Kidney (tissue), 14 donors: ENCODE measurements around the gene METRN. TPM values are rescaled to one million over a fixed set of nuclear protein-coding genes. Genes with fewer than 3 reads are reported as not detected.

Source experiments
- DNase-seq, 5 donors: peaks; one replicate each; pipeline ENCODE4 v3.0.0-alpha.2; 2013 to 2020
- FAIRE-seq: peaks from 2 replicates; lab custom pipeline; 2012; peaks lifted over from hg19 to GRCh38; lab: Jason Lieb, UNC
- H3K27ac ChIP-seq, 2 donors: one replicate each; pipeline ENCODE4 v1.7.0; 2013; ENCODE audit warnings: low read depth in 2 of 2, low read length in 2 of 2, inconsistent platforms in 1 of 2
- H3K27me3 ChIP-seq: one replicate; pipeline ENCODE4 v1.7.1; 2013; ENCODE audit warnings: low read length, inconsistent platforms; ENCODE audit not compliant: control insufficient read depth, insufficient read depth
- H3K36me3 ChIP-seq, 3 donors: one replicate each; pipeline versions ENCODE4 v1.7.0 to v1.7.1; 2013; ENCODE audit warnings: low read length in 3 of 3, control low read depth in 1 of 3, inconsistent platforms in 1 of 3; ENCODE audit not compliant: insufficient read depth in 3 of 3, control insufficient read depth in 2 of 3
- H3K4me1 ChIP-seq, 3 donors: one replicate each; pipeline versions ENCODE4 v1.7.0 to v1.7.1; 2013; ENCODE audit warnings: low read length in 3 of 3, inconsistent platforms in 1 of 3, low read depth in 1 of 3; ENCODE audit not compliant: control insufficient read depth in 2 of 3, insufficient read depth in 2 of 3
- H3K4me3 ChIP-seq, 3 donors: one replicate each; pipeline versions ENCODE4 v1.7.0 to v1.8.1; 2013; ENCODE audit warnings: low read length in 3 of 3, control low read depth in 1 of 3, inconsistent platforms in 1 of 3
- H3K9ac ChIP-seq, 3 donors: one replicate each; pipeline versions ENCODE4 v1.7.0 to v1.7.1; 2013; ENCODE audit warnings: low read length in 3 of 3, control low read depth in 1 of 3, inconsistent platforms in 1 of 3
- H3K9me3 ChIP-seq, 3 donors: one replicate each; pipeline versions ENCODE4 v1.7.0 to v1.7.1; 2013; ENCODE audit warnings: low read length in 3 of 3, control low read depth in 1 of 3, inconsistent platforms in 1 of 3; ENCODE audit not compliant: control insufficient read depth in 2 of 3, insufficient read depth in 1 of 3
- intact Hi-C: fragments of 100-400 bp; cut with DNase I; formaldehyde crosslinking; loops from one replicate; pipeline ENCODE4 v1.11.1; 2022
- polyA plus RNA-seq: library from polyadenylated mRNA; stranded (reverse); fragments of 350-450 nt; fragmentation: Illumina TruSeq; extraction: RNeasy Lipid Tissue Mini Kit (QIAGEN cat#74804); gene quantifications from one replicate; pipeline ENCODE4 v1.2.3, GENCODE V29; 2014; ENCODE audit warnings: low read depth, low replicate concordance; ENCODE audit not compliant: insufficient read depth
- total RNA-seq: library from RNA; stranded (reverse); fragmentation: NEBNext Ultra II Directional; extraction: Animal tissue kit (Norgen Biotek cat#: 25700); gene quantifications from one replicate; pipeline ENCODE4 v1.2.1, GENCODE V29; 2021
- TF ChIP-seq, protein P1 (sequence below): IDR thresholded peaks from 3 replicates; pipeline ENCODE4 v1.5.1; 2012; ENCODE audit warnings: mild to moderate bottlenecking, moderate library complexity, borderline replicate concordance; ENCODE audit not compliant: insufficient read depth; ENCODE audit errors: extremely low read depth
- donor health status: control.
- donor health status: control.
- donor health status: control.
- donor health status: control.
- donor health status: control.
- donor health status: DM: yes; HTN: yes; CAD: no.
- donor health status: Normal renal cell carcinoma (clear cell type).

Gene METRN
- total and polyA plus RNA-seq, 2 donors from 2014 or later = 34.9 to 114 TPM

DNA sequence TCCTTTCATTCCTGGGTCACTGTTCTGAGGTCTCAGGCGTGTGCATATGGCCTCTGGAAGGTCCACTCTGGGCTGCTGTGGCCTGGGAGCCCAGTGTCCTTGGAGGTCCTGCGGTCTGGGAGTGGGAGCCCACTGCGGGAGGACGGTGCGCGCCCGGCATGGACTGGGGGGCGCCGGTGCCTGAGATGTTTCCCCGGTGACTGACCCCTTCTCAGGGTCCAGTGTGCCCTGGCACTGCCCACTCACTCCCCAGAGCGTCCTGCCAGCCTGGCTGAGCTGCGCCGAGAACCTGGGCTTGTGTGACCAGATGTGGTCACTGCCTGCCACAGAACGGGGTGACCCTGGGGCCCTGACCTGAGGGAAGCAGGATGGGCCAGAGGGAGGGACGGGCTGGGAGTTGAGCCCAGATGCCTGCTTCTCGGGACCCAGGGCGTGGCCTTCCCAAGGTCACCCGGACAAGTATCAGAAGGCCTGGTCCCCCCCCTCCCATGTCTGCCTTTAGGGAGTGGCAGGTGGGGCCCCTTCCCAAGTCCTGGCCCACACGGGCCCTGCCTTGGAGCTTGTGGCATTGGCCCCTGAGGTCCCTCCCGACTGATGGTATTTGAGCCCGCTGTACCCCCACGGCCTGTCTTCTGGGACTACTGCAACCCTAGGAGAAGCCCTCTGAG lies 40.6 kb upstream of the METRN start:
- H3K4me3 ChIP-seq = no peak overlapping the region
- FAIRE-seq (no peak), DNase-seq (no peak)
- no peaks in the 10 kb centered on the region for H3K9me3 ChIP-seq
- H3K36me3 ChIP-seq = peaks cover 0 to 12% (median 10%) of the 10 kb centered on the region in 3 donors
- no peak overlapping the region for H3K9ac ChIP-seq
- intact Hi-C loops = no loop called here
- H3K27ac ChIP-seq = no peak overlapping the region
- H3K4me1 ChIP-seq = peaks cover 0 to 9% (median 0%) of the 10 kb centered on the region in 3 donors
- TF ChIP-seq, protein P1, sequence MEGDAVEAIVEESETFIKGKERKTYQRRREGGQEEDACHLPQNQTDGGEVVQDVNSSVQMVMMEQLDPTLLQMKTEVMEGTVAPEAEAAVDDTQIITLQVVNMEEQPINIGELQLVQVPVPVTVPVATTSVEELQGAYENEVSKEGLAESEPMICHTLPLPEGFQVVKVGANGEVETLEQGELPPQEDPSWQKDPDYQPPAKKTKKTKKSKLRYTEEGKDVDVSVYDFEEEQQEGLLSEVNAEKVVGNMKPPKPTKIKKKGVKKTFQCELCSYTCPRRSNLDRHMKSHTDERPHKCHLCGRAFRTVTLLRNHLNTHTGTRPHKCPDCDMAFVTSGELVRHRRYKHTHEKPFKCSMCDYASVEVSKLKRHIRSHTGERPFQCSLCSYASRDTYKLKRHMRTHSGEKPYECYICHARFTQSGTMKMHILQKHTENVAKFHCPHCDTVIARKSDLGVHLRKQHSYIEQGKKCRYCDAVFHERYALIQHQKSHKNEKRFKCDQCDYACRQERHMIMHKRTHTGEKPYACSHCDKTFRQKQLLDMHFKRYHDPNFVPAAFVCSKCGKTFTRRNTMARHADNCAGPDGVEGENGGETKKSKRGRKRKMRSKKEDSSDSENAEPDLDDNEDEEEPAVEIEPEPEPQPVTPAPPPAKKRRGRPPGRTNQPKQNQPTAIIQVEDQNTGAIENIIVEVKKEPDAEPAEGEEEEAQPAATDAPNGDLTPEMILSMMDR = no peak
- no peaks in the 10 kb centered on the region for H3K27me3 ChIP-seq

DNA sequence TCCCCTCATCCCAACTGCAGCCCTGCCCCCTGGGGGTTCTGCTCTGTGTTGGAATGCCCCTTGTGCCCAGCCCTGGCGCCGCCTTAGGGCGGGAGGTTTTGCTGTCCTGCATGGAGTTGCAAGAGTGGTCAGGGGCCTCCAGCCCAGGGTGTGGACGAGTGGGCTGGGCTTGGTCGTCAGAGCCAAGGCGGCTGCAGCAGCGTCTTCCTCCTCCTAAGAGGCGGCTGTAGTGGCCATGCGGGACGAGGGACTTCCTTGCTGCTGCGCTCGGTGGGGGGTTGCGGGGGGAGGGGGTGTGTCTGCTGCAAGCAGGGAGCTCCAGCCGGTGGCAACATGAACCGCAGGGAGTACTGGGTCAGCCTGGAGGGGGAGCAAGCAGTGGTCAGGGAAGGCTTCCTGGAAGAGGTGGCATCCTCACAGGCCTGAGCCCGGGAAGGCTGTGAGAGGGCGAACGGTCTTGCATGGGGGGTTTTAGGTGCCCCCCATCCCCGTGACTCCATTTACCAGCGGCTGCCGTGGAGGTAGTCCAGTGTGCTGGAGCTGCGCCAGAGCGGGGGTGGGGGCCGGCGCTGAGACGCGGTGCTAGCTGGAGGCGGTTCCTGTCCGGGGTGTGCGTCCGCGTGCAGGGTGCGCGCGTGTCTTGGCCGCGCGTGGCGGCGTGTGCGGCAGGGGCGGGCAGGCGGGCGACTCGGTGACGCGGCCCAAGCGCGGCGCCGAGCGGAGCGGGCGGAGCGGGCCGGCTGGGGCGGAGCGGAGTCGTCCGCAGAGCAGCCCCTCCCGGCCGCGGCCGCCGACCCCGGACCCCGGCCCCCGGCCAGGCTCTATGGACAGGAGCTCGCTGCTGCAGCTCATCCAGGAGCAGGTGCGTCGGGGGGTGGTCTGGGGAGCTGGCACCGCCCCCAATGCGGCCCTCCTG lies 39.7 kb upstream of the METRN start, which contains the start of gene RHBDL1:
RHBDL1 (plus strand) TSS at position 704 of the 916 bp plus-strand sequence; CDS start at position 824, 120 bp downstream.
- intact Hi-C loops = no loop called here
- DNase-seq (peak in 4 of 5 donors; percentile 42 to 77 (median 58)), FAIRE-seq (no peak)
- Histone ChIP-seq H3K4me1 (peaks cover 0 to 10% (median 0%) of the 10 kb centered on the region in 3 donors), H3K9me3 (no peaks in the 10 kb centered on the region), H3K27me3 (no peaks in the 10 kb centered on the region), H3K9ac (no peak within 1 kb of the TSS), H3K27ac (no peak within 1 kb of the TSS), H3K36me3 (peaks cover 0 to 10% (median 9%) of the 10 kb centered on the region in 3 donors), H3K4me3 (peak within 1 kb of the TSS in 1 of 3 donors; percentile 32)
- TF ChIP-seq, protein P1 = no peak

DNA sequence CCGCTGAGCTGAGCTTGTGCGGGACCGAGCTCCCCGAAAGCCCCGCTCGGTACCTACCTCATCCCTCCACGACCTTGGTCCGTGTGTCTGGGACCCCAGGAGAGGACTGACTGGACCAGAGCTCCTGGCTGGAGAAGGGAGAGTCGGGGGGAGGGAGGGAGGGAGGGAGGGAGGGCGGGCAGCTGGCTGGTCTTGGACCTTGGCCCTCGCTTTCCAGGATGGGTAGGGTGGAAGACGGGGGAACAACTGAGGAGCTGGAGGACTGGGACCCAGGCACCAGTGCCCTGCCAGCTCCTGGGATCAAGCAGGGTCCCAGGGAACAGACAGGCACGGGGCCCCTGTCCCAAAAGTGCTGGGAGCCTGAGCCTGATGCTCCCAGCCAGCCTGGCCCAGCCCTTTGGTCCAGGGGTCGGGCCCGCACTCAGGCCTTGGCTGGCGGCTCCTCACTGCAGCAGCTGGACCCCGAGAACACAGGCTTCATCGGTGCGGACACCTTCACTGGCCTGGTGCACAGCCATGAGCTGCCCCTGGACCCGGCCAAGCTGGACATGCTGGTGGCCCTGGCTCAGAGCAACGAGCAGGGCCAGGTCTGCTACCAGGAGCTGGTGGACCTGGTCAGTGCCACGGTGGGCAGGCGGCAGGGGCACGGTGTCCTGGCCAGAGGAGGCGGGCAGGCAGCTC lies 38.9 kb upstream of the METRN start:
- H3K4me3 ChIP-seq = no peak overlapping the region
- intact Hi-C loops = no loop called here
- H3K27ac ChIP-seq = no peak overlapping the region
- no peak for DNase-seq
- no peak overlapping the region for H3K9ac ChIP-seq
- H3K9me3 ChIP-seq = no peaks in the 10 kb centered on the region
- FAIRE-seq = no peak
- TF ChIP-seq, protein P1 = no peak
- no peaks in the 10 kb centered on the region for H3K27me3 ChIP-seq
- H3K4me1 ChIP-seq = peaks cover 0 to 13% (median under 1%) of the 10 kb centered on the region in 3 donors
- H3K36me3 ChIP-seq = peaks cover 0 to 10% (median under 1%) of the 10 kb centered on the region in 3 donors
